Endometrial microvascular endothelial cells (primary cell): ENCODE data around the gene DDIT3. TPM values are rescaled to one million over a fixed set of nuclear protein-coding genes. Genes with fewer than 3 reads are reported as not detected.

Experiments
- in situ Hi-C: cut with HindIII; loops from 2 replicates; pipeline ENCODE4 v1.10.0; 2017; ENCODE audit warnings: low sequenced_read_pairs, low pct_unique_long_range_greater_than_20kb; ENCODE audit errors: inconsistent ontology term
- total RNA-seq: library from RNA; depleted of rRNA; stranded (reverse); fragments of >200 nt; gene quantifications from one replicate; pipeline ENCODE4 v1.2.3, GENCODE V29; 2015; ENCODE audit errors: inconsistent ontology term

DDIT3 gene
- total RNA-seq, 1 donor from 2014 or later = 6.6 TPM

DNA sequence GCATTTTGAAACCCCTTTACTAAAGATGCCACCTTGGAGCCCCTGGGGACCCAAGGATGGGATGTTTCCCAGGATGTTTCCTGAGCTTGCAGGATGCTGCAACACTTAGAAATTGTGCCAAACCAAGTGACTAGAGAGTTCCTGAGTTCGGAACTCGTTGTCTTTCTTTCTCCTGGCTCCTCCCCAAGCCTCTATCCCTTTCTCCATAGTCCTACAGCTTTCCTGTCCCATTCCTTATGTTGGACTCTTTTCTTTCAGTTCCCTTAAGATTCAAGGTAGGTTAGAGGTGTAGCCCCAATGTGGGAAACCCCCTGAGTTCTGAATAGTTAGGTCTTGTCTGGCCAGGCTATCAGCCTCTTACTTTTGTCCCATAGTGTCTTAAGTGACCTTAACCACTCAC is 28.2 kb upstream of the DDIT3 start:
- in situ Hi-C loops = no loop called here

- in situ Hi-C loops = no loop called here
These were observed 27.6 kb upstream of the DDIT3 start for GRCh38 chr12:57548013-57548315.

GRCh38 chr12:57547288-57548012 is 27.1 kb upstream of the DDIT3 start:
- in situ Hi-C loops = no loop called here

DNA sequence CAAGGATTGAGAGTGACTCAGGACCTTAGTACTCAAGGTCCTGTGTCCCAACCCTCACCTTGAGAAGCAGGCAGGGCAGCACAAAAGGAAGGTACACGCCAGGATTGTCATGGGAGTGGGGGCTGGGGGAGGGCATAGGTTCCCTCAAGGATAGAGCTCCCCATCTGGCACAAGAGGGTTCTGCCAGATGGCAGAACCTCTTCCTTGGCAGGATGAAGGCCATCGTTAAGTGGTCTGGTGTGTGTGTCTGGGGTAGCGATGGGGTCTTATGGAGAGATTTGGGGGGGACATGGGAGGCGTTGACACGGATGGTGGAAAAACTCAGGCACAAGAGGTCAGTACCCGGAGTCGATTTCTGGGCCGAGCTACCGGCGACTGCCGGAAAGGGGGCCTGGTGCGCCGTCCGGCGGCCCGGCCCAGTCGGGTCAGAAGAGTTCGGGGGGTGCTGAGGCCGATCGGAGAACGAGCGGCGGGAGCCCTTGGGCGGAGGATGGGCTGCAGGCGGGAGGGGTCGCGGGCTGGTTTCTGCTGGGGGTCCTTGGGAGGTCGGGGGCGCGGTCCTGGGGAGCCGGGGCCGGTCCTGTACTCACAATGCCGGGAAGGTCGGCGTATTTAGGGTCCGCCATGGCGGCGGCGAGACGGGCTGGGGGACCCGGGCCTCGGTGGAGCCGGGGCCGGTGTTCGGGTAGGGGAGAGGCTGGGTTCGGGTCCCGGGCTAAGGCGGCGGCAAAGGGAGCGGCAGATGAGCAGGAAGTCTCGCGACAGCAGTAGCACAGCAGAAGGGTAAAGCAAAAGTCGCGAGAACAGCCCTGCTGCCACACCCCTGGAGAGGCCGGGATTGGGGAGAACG is 26.3 kb upstream of the DDIT3 start, which contains the start of gene DCTN2:
DCTN2 (minus strand) TSS at position 755 of the 850 bp plus-strand sequence; CDS start at position 626, 129 bp downstream.
- in situ Hi-C loops = no loop called here

DNA sequence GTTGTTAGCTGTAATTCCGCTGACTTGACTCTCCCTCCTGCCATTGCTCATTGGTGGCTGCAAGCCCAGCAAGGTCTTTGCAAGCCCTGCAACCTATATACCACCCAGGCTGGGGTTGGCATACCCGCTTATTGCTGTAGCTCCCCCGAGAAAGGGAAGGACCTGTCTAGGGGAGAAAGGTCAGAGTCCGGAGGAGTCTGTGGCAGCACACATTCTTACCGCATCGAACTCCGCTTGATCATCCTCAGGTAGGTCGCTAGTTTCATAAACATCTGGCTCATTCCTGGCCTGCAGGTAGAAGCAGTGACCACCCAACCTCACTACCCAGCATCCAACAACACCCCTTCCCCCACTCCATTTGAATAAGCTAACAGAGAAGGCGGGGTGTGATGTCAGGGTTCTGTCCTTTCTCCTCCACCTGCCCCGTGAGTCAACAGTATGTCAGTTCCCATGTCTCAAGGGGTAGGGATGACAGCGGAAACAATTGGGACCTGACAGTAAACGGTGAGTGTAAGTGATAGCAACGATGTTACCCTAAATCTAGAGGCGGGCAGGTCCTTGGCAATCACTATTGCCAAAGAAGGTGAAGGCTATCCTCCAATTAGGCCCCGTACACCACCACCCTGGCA is 25.6 kb upstream of the DDIT3 start:
- in situ Hi-C loops = no loop called here

GRCh38 chr12:57543581-57543980 is 23.3 kb upstream of the DDIT3 start:
- in situ Hi-C loops = no loop called here

DNA sequence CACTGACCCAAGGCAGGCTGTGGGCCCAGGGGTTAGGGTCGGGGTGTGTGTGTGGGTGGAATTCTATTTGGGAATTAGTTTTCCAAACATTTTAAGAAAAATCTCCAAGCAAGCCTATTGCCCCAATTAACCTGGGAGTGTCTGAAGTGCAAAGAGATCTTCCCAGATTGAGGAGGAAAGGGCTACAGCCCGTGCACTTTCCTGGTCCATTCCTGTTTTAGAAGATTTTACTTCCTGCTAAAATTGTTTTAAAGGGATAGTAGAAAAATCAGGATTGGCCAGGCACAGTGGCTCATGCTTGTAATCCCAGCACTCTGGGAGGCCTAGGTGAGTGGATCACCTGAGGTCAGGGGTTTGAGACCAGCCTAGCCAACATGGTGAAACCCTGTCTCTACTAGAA is 21.4 kb upstream of the DDIT3 start:
- in situ Hi-C loops = no loop called here

DNA sequence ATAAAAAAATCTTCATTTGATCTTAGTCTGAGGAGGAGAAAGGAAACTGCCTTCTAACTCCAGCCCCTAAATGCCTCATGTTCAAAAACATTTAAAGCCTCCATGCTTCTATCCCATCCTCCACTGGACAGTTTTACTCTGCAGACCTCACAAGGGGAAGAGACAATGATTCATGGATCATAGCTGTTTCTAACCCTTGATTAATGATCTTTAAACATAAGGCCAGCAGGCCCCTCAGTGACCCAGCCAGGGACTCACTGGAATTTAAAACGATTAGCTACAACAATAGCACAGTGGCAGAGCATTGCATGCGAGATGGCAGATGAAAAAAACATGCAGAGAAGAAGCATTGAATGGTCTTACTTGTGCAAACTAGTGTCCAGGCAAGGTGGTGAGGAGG is 20.7 kb upstream of the DDIT3 start:
- in situ Hi-C loops = no loop called here

DNA sequence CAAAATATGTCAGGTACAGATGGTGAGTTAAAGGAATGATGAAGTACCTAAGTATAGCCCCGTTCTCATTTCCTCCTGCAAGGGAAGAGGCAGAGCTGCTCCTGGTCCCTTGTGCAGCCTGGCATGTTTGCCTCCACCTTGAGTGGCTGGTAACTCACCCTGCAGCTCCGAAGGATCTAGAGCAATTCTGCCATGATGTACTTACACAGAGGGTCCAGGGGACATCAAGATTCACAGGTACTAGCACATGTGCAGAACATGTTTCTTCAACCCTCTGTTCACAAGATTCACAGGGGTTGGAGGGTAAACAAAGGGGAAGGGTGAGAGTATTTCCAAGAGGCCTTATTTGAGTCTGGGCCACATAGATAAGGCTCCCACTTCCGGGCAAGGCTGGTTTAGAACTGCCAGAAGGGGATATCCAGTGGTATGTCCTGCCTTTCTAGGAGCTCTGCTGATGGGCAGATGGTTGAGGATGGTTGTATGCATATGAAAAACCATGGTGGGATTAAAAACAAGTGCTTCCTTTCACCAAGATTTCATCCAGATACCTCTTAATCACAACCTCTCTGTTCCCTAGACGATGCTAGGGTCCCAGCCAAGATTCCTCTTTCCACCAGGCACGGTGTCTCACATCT is 18.9 kb upstream of the DDIT3 start:
- in situ Hi-C loops = no loop called here

GRCh38 chr12:57536597-57536942 is 16.3 kb upstream of the DDIT3 start:
- in situ Hi-C loops = no loop called here

GRCh38 chr12:57535764-57536596 is 15.7 kb upstream of the DDIT3 start:
- in situ Hi-C loops = no loop called here

DNA sequence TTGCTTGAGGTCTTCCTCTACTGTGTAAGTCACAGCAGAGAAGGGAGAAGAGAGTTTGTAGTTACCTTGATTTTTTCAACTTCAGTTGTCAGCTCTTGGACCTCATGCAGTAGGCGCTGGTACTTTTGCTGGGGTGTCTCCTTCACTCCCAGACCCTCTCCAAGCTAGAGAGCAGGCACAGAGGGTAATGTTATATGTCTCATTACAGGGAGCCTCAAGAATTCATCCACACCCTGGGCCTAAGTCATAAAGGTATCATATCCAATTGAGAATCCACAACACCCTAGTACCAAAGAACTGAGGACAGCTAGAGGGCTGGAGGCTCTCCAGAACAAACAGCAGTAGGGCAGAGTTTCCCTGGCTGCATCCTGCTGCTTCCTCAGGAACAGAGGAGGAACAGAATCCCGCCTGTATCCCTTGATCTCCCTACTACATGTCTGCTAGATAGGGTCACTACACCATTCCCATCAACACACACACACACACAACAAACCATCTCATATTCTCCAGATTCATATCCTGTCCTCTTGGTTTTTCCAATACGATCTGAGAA is 14.8 kb upstream of the DDIT3 start:
- in situ Hi-C loops = no loop called here

DNA sequence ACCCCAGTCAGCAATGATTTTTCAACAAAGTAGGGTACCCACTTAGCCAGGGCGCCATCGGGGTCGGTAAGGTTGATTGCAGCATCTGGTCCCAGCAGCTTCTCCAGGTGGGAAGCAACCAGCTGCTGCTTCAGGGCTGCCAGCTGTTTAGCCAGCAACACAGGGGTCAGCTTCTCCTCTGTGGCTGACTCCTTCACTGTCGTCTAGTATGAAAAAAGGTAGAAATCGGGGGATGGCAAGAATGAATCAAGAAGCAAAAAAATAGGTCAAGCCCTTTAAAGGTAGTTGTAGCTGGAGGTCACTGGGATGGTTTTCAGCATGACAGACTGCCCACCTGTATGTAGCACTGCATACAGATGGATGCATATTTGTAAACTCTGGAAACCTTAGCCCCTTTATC is 13.9 kb upstream of the DDIT3 start:
- in situ Hi-C loops = no loop called here

GRCh38 chr12:57533108-57533507 is 12.8 kb upstream of the DDIT3 start:
- in situ Hi-C loops = no loop called here

DNA sequence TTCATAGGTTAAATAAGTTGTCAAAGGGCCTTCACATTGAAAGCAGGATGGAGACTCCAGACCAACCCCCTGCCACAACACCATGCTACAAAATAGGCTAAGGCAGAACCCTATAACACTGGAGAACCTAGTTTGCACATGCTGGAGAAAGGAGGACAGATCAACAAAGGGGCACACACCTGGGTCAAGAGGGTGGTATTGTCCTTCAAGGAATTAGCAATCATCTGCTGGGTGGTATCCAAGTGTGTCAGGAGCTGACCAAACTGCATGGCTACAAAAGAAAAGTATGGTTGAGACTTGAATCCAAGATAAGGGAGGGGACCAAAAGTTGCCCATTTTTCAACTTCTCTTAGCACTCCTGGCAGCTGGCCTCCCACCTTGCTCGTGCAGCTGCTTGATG is 11.5 kb upstream of the DDIT3 start:
- in situ Hi-C loops = no loop called here

DNA sequence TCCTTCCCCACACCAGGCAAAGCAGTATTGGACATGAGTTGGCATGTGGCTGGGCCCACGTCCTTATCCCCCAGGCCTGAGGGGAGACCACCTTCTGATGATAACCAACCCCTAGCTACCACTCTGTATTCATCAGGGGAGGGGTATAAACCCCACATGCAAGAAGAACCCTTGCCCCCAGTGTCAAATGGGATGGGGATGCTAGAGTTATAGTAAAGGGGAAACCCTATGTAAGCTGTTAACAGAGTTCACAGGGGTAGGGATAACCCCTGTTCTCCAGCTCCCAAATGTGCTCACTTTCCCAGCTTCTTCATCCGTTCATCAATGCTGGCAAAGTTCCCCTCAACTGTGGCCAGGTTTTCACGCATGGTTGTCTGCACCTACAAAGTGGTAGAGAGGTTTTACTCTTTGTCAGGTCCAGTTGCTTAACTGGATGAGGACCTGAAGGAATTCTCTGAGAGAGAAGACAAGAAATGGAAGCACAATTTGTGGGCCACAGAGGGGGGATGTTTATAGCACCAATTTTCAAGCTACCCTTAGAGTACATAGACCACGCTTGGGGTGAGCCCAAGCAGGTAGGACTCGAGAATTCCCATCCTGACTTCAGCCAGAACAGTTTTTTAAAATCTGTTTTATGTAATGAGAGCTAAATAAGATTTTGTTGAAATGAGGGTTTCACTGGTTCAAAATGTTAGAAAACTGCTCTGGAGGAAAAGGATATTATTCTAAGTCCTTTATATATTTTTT is 10.3 kb upstream of the DDIT3 start:
- in situ Hi-C loops = no loop called here

- in situ Hi-C loops = no loop called here
These were observed 9.5 kb upstream of the DDIT3 start for GRCh38 chr12:57529831-57530230.
